CD4-positive, alpha-beta T cell treated with Interleukin-1 beta for 1 hour (primary cell): ENCODE data around the gene DOCK1.
"Not testable (repeated sequence)": the region's sequence is repeated elsewhere in the genome, so short reads cannot be mapped to it uniquely, and the experiment has no call there.

Source experiments
- DNase-seq, 2 donors: peaks; one replicate each; pipeline ENCODE4 v3.0.0-alpha.2; 2020 to 2022

DOCK1 gene

DNA sequence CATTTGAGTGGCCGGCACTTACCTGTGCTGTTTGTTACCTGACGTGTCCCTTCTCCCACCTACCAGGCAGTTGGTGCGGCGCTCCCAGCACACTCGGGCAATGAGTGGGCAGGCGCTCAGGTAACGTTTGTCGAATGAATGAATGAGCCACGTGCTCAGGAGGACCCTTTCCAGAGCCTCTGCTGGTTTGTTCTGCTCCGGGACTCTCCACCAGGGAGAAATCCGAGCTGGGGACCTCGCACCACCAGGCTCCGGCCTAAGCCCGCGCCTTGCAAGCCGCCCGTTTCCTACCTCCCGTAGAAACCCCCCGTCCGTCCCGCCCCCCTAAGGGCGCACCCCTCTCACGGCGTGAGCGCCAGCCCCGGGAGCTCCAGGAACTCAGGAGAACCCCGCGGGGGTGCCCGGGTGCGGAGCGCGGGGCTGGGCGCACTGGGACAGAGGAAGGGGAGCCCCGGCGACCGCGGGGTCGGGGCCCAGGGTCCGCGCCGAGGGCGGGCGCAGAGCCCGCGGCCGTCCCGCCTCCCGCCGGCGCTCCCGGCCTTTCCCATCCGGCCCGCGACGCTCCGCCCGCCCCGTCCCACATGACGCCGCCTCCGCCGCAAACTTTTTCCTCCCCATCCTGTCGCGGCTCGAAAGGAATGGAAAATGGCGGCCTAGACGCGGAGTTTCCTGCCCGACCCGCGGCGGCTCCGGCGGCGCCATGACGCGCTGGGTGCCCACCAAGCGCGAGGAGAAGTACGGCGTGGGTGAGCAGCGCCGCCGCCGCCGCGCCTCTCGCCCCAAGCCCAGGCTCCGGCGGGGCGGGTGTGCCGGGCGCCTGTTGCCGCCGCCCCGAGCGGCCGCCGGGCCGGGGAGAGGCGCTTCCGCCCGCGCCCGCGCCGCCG, at the start of gene DOCK1:
TSS of gene DOCK1 (plus strand) at position 611 of the 884 bp plus-strand sequence. CDS start at position 701, 90 bp downstream.
- no peak for DNase-seq

DNA sequence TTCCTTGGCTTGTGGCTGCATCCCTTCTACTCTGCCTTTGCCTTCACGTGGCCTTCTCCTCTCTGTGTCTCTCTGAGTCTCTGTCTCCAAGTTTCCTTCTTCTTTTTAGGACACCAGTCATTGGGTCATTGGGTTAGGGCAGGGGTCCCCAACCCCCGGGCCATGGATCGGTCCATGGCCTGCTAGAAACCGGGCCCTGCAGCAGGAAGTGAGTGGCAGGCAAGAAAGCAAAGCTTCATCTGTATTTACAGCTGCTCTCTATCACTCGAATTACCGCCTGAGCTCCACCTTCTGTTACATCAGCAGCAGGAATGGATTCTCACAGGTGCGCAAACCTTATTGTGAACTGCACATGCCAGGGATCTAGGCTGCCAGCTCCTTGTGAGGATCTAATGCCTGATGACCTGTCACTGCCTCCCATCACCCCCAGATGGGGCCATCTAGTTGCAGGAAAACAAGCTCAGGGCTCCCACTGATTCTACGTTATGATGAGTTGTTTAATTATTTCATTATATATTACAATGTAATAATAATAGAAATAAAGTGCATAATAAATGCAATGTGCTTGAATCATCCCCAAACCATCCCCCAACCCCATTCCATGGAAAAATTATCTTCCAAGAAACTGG, 47.9 kb upstream of the DOCK1 start:
- no peak for DNase-seq

DNA sequence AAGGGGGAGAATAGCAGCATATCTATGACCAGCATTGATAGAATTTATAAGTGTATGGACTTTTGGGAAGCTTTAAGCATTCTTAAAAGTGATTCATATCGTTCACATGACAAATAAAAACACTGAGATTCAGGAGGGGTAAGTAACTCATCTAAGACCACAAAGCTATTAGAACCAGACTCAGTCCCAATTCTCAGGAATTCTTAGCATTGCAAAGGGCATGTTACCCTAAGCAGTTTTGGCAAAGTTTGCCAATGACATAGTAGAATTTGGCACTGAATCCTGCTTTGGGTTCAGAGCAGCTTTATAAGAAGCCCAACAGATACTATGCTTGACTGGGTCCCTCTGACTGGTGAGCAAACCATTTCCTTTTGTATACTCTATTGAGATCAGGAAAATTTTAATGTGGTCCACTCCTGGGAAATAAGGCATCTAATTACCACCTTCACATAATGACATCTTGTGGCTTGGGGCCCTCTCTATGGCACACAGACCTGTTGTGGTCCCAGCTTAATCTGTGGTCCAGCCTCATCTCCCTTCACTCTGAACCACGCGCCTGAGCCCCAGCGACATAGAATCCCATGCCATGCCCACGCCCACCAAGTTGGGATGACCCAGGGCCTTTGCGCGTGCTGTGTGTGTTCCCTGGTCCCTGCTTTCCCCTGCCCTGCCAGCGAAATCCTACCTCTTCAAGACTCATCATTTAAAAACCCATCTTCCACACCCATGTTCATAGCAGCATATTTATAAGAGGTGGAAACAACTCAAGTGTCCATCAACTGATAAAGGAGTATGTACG, 37.5 kb upstream of the DOCK1 start:
- DNase-seq, result no peak

DNA sequence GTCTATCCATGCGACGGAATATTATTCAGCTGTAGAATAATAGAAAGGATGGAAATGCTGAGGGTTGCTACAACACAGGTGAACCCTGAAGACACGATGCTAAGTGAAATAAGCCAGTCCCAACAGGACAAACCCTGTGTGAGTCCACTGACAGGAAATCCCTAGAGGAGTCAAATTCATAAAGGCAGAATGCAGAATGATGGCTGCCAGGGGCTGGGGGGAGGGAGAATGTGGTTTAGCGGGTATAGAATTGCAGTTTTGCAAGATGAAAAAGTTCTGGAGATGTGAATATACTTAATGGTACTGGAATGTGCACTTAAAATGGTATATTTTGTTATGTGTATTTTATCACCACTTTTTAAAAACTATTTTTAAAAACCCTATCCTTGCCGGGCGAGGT, 36.9 kb upstream of the DOCK1 start:
- no peak for DNase-seq

DNA sequence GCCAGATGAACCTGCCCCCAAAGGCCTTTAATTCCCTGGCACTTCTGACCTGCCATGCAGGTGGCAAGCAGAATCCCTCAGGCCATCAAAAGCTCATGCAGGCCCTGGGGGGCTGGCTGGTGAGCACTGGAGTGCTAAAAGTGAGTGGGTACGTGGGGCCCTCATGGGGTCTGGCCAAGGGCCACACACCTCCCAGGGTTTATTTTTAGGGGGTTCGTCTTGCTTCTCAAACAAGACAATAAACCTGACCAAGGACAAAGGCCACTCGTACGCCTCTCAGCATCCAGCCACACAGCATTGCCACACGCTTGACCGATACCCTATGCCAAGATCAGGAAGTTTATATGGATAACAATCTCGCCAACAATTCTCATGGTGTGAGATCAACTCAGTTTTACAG, 33.1 kb upstream of the DOCK1 start:
- DNase-seq, result no peak

DNA sequence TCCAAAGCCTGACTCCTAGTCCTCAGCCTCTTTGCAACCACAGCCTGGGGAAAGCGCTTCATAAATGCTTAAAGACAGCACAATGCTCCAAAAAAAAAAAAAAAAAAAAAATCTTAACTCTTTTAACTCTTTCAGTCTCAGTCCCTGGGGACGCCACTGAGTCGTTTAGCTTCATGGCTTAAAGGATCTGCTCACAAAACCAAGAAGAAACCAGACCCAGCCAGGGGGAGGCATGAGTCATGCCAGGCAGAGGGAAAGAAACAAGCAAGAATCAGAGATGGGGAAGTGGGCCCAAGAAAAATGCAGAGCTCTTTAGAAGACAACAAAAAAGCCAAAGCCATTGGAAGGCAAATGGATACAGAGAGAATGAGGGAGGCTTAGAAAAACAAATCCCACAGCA, 32.5 kb upstream of the DOCK1 start:
- DNase-seq, result no peak

DNA sequence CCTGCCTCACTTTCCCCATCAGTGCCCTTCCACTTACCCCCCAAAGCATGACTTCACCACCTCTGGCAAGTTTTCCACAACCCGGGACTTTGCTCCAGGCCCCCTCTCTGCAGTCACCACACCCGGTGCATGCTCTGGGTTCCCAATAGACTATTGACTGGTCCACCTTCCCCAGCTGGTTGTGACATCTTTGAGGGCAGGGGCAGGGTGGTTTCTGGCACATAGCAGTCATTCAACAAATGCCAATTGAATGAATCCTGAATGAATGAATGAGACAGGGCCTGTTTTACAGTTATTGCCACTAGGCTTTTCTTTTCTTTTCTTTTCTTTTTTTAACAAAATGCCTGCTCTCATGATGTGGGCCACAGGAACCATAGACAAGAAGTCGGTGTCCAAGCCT, 28.8 kb upstream of the DOCK1 start:
- no peak for DNase-seq

DNA sequence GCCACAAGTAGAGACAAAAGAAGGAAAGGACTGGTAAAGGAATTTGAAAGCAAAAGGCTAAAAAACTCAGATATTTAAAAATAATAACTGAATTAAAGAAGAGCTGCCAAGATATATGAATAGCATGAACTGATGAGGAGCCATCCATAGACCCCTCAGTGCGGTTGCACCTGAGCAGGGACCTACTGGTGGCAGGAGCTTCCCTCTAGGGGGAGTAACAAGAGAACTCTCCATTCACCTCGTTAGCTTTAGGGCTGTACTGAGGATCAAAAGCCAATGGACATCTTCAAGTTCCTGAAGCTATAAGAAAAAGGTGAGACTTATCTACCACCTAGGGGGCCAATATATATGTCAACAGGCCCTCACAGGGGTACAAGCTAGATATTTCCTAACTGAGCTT, 27.8 kb upstream of the DOCK1 start:
- DNase-seq, result no peak

DNA sequence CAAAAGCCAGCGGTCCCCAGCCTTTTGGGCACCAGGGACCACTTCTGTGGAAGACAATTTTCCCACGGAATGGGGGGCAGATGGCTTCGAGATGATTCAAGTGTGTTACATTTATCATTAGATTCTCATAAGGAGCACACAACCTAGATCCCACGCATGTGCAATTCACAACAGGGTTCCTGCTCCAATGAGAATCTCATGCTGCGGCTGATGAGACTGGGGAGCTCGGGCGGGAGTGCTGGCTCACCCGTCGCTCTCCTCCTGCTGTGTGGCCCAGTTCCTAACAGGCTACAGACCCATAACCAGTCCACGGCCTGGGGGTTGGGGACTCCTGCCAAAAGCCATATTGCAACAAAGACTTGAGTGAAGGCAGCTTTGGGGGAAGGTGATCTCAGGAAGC, 26.6 kb upstream of the DOCK1 start:
- DNase-seq, result no peak

DNA sequence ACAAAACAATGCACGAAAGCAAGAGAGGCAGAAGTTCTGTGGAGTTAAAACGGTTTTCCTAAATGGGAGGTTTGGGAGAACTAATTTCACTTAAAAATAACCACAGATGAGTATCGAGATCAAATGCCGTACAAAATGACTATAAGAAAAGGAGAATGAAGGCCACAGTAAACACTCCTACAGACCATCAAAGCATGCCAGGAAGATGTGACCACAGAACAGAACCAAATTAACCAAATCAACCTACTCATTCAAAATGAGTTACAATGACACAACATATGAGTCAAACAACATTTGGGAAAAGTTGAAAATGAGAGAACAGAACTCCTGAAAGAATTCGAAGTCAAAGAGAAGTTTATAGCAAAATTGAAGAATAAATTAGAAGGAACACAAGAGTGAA, 24.3 kb upstream of the DOCK1 start:
- DNase-seq, result no peak

DNA sequence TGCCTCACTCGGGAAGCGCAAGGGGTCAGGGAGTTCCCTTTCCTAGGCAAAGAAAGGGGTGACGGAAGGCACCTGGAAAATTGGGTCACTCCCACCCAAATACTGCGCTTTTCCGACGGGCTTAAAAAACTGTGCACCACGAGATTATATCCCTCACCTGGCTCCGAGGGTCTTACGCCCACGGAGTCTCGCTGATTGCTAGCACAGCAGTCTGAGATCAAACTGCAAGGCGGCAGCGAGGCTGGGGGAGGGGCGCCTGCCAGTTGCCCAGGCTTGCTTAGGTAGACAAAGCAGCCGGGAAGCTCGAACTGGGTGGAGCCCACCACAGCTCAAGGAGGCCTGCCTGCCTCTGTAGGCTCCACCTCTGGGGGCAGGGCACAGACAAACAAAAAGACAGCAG, 23.2 kb upstream of the DOCK1 start:
- not testable (repeated sequence) for DNase-seq

DNA sequence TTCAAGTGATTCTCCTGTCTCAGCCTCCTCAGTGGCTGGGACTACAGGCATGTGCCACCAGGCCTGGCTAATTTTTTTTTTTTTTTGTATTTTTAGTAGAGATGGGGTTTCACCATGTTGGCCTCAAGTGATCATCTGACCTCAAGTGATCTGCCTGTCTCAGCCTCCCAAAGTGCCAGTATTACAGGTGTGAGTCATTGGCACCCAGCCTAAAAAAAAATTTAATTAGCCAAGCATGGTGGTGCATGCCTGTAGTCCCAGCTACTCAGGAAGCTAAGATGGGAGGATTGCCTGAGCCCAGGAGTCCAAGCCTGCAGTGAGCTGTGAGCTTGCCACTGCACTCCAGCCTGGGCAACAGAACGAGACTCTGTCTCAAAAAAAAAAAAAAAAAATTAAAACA, 16.8 kb upstream of the DOCK1 start:
- DNase-seq, result not testable (repeated sequence)

DNA sequence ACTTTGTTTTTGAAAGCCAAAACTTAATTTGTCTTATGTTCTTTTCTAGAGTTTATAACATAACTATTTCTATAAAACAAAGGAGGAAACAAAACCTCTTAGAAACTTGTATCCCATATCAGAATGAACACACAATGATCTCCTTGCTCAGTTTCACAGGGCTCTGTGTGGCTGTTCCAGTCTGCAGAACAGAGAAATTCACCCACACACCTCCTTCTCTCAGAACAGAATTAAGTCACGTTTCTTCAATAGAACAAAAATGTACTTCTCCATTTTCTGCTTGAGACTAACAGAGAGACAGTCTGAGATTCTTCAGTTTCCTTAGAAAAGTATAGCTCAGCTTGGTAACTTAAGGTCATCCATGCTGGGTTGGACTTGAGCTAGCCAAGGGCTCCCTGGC, 15.8 kb upstream of the DOCK1 start:
- no peak for DNase-seq

DNA sequence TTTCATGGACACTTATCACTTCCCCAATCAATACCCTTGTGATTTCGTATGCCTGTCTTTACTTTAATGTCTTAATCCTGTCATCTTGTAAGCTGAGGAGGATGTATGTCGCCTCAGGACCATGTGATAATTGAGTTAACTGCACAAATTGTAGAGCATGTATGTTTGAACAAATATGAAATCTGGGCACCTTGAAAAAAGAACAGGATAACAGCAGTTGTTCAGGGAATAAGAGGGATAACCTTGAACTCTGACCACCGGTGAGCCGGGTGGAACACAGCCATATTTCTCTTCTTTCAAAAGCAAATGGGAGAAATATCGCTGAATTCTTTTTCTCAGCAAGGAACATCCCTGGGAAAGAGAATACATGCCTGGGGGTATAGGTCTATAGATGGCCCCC, 14.4 kb upstream of the DOCK1 start:
- DNase-seq, result not testable (repeated sequence)

DNA sequence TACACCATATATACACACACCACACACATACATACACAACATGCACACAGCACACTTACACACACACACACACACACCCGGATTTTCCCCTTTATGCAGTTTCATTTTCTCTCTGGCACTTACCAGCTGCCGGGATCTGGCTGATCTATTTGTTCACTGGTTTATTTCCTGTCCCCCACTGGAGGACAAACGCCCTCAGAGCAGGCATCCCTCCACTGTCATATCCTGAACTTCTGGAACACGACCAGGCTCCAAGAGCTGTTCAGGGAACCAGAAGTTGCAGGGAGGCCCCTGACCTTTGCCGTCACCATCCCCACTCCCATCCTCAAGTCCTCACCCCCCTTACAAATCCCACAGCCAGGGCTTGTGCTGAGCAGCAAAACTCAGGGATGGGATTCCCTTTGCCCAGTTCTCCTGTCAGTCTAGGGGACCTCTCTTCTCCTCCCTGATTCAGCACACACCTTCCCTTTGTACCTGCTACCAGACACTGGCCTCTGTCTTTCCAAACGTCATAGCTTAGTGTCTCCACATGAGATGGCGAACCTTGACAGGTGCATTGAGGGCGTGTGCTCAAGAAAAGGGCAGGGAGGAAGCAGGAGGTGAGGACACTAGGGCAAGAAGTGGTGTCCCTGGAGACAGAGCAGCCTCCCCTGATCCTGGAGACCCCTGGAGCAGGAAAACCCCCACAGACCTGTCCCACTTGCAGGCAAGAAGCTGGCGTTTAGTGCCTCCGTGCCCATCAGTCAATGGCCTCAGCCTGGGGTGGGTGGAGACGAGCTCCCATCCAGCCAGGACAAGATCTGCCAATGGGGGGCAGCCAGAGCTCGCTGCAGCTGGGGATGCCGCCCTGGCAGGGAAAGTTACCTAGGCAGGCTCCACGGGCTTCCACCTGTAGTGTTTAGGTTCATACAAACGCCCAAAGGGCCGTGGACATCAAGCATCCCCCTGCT, 12.7 kb upstream of the DOCK1 start:
- DNase-seq, result no peak

DNA sequence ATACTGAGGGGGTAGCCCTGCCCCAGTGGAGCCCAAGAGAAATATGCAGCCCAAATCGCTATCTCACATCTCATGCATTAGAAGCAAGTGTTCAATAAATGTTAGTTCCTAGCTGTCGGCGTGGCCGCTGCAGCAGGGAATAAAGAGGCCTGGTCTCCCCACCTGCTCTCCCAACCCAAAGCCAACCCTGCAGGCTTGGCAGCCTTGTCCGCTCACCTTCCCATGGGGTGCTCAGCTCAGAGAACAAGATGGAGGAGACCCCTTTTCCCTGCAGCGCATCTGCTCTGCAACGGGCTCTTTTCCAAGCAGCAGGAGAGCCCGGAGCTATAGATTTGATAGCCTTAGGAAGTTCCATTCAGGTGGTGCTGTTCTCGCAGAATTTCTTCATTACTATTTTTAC, 12.0 kb upstream of the DOCK1 start:
- no peak for DNase-seq

DNA sequence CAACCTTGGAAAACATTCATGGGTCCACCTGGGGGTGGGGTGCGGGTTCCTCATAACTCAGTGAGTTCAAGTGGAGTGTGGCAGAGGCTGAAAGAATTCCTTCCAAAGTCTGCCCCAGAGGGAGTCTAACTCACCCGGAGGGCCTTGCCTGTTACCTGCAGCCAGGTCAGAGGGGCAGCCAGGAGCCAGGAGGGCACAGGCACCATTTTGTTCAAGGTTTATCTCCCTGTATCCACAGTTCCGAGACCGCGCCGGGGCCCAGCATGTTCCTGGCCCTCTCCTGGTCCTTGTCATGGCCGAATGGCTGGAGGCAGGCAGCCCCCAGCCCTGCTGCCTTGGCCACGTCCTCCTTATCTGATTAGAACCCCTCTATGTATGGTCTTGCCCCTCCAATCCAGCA, 11.4 kb upstream of the DOCK1 start:
- DNase-seq, result no peak

DNA sequence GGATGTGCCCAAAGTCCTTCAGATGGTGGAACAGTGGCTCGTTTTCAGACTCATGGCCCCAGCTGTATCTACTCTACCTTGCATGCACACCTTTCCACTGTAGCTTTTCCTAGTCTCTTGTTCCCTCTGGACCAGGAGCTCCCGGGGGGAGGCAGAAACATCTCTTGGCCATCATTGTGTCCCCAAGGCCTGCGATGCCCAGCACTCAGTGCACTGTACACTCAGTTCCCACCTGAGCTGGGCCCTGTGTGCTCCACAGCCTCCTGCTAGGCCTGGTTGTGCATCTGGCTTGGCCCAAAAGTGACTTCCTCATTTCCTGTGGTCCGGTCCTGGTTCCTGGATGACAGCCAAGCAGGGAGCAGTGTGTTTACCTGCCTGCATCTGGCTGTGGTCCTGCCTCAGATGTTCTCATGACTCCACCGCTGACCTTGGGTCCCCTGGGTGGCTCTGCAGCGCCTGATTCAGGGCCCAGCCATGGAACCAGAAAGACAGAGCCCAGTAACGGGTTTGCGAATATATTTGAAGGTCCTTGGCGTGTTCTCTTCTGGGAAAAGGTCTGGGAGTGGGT, 9.9 kb upstream of the DOCK1 start:
- DNase-seq, result no peak

DNA sequence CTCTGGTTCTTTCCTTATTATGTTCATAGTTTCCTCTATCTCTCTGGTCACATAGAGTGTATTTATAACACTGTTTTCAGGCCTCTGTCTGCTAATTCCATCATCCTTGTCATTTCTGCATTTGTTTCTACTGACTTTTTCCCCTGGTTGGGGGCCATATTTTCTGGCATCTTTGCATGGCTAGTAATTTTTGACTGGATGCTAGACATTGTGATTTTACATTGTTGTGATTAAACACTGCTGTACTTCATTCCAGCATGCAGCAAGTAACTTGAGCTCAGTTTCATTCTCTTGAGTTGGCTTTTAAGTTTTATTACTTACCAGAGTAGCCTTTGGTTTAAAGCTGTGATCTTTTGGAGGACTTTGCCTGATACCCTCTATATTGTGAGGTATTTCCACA, 6.8 kb upstream of the DOCK1 start:
- DNase-seq, result no peak

DNA sequence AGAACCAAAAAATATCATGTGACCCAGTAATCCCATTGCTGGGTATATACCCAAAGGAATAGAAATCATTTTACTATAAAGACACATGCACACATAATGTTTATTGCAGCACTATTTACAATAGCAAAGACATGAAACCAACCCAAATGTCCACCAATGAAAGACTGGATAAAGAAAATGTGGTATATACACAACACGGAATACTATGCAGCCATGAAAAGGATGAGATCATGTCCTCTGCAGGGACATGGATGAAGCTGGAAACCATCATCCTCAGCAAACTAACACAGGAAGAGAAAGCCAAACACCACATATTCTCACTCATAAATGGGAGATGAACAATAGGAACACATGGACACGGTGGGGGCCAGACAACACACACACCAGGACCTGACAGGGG, 5.7 kb upstream of the DOCK1 start:
- DNase-seq, result not testable (repeated sequence)

DNA sequence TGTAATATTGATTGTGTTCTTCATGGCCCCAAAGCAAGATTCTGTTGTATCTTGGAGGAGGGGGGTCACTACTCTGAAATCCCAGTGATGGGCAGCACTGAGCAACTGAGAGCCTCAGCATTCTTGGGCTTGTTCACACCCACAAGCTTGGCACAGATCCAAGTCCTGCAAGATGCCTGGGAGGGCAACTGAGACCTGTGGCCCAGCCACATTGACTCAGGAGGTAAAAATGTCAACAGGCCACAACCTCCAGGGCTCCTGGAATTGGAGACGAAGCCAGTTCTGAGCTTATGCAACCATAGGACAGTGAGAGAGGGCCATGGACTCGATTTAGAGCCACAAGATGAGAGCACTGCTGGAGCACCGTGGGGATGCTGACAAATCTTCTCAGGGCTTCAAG, 3.1 kb upstream of the DOCK1 start:
- DNase-seq, result no peak
